Measurements from ENCODE around the gene HOXD9.

Gene HOXD9

DNA sequence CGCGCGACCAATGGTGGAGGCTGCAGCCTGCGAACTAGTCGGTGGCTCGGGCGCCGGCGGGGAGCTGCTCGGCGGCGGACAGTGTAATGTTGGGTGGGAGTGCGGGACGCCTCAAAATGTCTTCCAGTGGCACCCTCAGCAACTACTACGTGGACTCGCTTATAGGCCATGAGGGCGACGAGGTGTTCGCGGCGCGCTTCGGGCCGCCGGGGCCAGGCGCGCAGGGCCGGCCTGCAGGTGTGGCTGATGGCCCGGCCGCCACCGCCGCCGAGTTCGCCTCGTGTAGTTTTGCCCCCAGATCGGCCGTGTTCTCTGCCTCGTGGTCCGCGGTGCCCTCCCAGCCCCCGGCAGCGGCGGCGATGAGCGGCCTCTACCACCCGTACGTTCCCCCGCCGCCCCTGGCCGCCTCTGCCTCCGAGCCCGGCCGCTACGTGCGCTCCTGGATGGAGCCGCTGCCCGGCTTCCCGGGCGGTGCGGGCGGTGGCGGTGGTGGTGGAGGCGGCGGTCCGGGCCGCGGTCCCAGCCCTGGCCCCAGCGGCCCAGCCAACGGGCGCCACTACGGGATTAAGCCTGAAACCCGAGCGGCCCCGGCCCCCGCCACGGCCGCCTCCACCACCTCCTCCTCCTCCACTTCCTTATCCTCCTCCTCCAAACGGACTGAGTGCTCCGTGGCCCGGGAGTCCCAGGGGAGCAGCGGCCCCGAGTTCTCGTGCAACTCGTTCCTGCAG is at the start of gene HOXD9:
HOXD9 (plus strand) TSS at position 37 of the 728 bp plus-strand sequence; CDS start at position 87, 50 bp downstream.
- no peak for DNase-seq

DNA sequence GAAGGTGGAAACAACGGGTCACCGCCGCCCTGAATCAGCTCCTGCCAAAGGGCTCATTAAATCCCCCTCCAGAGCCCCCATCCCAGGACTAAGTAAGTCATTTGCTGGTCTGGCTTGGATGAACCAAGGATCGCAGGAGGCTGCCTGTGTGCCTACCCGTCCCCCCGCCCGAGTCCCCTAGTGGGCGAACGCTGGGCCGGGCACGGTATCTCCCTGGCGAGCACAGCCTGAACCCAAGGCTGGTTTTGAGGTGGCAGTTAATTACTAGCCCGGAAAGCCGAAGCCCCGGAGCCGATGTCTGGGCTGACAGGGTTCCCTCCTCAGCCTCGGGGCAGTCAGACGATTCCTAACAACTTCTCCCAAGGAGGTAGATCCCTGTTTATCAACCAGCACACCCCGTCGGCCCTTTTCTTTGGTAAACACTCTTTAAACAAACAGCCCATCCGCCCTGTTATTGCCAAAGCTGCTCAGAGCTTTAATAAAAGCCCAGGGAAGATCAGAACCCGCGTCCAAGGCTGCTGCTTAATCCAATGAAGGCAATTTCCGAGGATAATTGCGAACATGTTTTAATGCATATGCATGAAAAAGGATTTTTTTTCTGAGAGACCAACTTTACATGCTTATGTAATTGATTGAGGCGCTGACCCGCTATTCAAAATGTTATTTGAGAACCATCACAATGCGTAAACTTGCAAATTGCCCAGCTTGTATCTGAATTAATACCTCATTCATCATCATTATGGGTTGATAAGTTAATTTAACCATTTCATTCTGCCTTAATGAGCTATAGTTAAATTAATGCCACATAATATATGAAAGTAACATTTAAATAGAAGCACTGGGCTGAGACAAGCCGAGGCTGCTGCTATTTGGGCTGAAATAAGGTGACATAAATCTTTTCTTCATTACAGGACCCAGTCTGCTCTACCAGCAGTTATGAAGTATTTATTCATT is 49.3 kb upstream of the HOXD9 start:
- no peak for DNase-seq

DNA sequence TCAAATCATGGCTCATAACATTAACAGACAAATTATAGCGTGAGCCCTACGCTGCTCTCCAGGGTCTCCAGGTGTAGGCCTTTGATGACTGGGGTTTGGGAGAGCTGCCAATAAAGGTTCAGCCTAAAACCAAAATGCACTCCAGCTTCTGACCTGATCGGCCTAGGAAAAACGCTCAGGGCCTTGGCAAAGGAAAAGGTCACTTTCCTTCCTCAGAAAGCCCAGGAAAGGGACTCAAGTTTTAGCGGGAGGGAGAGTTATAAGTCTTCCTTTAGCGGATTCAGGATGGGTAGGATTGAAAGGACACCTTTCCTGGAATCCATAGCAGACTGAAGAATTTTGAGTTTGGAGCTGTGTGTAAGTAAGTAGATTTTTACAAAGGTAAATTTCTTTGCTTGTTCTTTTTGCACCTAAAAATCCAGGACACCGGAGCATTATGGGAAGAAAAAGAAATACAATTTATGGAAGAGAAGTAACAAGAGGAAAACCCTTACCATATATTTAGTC is 47.5 kb upstream of the HOXD9 start:
- no peak for DNase-seq

DNA sequence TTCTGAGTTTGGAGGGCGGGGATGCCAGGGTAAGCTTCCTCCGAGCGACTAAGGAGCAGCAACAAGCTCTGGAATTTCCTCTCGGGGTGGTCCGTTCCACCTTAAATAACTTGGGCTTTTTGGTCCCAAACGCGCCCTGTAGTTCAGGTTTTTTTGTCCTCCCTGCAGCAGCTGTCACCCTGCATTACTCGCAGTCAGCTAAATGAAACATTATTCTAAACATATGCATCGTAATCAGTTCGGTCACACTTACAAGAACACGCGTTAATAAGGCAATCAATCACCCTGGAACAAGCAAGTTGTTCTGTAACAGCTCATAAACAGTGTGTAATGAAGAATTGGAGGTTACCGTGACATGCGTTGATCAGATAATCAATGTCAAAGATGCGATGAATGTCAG is 47.0 kb upstream of the HOXD9 start:
- DNase-seq = no peak

GRCh38 chr2:176076063-176076462 is 46.5 kb upstream of the HOXD9 start:
- DNase-seq = no peak

DNA sequence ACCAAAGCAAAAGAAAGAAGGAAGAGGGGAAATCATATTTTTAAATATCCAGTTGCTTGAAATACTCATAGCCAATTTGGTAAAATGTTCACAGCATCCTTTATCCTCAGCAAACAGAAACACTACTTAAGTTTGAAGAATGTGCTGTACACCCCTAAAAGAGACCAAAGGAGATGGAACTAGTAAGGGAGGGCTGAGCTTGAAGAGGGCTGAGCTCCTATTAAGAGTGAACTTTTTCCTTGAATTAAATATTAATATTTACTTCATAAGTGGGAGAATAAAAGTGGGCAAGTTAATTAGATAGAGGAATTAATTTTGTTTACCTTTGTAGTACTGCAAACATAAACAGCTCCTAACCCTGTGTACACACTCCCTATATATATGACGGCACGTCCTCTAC is 45.7 kb upstream of the HOXD9 start:
- DNase-seq = no peak

DNA sequence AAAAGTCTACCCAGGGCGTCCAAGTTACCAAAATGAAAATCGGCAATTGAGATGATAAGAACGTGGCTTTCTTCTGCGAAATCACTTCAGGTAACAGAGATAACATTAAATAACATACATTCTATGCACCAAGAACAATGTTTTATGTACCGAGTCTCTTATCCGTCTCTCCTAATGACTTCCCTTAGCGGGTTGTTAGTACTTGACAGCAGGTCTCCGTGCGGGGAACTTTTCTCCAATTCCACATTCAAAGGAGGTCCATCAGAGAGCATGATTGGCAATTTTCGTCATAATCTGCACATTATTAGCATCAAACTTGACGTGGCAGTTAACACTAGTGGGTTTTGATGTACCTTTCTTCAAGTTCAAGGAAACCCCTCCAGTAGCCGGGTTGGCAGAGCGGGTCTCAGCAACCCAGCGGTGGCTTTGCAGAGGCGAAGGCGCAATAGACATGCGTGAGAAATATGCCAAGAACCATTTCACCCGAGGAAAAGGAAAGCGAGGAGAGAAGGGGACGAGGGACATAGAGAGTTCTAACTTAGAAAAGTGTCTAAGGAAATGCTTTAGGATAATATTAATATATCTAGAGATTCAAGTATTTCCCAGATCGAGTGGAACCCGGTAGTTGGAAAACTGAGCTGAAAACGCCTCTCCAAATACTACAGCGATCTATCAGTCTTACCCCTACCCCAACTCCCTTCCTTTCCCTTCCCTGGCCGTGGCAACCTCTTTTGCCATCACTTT is 43.8 kb upstream of the HOXD9 start:
- no peak for DNase-seq

- no peak for DNase-seq
Measured at GRCh38 chr2:176079285-176079830, 43.2 kb upstream of the HOXD9 start.

DNA sequence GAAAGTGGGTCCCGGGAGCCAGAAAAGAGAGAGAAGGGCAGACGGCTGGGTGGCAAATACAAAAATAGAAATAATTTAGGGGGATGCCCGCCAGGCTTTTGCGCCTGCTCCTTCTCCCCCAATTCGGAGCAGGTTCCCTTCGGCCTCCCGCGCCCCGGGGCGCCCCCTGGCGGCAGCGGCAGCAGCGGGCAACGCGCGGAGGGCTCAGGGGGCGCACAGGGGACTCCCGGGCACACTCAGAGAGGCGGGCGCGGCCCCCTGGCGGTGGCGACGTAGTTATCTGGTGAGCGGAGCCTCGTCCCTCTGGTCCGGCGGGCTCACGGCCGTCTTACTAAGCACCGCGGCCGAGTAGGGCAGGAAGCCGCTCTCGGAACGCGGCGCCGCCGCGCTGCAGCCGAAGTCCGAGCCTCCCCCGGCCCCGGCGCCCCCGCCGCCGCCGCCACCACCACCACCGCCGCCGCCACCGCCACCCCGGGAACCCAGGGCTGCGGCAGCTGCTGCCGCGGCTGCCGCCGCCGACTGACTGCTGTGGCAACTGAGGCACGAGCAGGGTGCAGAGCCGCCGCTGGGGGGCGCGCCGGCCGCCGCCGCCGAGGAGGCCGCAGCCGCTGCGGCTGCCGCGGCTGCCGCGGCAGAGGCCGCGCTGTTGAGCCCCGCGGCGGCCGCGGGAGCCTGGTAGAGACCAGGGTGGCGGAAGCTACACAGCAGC is 42.5 kb upstream of the HOXD9 start:
- no peak for DNase-seq

DNA sequence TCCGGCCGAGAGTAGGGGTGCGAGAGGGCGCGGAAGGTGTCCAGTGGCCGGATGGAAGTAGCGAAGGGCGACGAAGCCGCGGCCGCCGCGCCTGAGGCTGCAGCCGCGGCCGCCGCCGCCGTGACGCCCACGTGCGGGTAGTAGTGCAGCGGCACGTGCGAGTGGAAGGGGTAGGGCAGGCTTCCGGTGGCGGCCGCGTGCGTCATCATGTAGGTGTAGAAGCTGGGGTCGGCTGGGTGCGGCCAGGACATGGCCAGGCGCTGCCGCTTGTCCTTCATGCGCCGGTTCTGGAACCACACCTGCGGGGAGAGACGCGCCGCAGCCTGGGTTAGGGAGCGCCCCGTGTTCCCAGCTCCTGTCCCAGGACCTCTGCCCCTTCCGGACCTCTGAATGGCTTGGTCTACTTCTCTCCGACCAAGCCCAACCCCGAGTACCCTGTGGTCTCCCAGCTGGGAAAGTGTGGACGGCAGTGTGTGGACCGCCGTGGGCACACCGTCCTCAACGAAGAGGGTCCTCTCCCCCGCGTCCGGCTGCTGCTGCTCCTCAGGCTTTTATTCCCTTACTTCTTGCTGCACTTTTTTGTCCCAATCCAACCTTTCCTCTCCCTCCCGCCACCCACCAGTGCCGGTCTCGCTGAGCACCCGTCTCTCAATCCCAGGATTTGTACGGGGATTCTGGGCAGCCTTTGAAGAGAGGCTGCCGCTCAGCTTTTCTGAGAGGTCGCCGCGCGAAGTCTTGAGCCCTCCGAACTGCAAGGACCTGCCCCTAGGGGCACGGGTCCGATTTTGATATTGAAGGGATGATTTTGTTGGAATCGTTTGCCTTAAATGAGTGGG is 41.8 kb upstream of the HOXD9 start:
- DNase-seq = no peak

- no peak for DNase-seq
Measured at GRCh38 chr2:176081376-176081836, 41.1 kb upstream of the HOXD9 start.

- no peak for DNase-seq
Measured at GRCh38 chr2:176081837-176082524, 40.5 kb upstream of the HOXD9 start.

- DNase-seq = no peak
Measured at GRCh38 chr2:176082525-176082823, 40.0 kb upstream of the HOXD9 start.

- no peak for DNase-seq
Measured at GRCh38 chr2:176082824-176083751, 39.4 kb upstream of the HOXD9 start.

GRCh38 chr2:176083796-176084261 is 38.7 kb upstream of the HOXD9 start, which contains the start of gene EVX2:
EVX2 (minus strand) TSS chr2:176083962; CDS start chr2:176083776, 186 bp downstream.
- DNase-seq = no peak

DNA sequence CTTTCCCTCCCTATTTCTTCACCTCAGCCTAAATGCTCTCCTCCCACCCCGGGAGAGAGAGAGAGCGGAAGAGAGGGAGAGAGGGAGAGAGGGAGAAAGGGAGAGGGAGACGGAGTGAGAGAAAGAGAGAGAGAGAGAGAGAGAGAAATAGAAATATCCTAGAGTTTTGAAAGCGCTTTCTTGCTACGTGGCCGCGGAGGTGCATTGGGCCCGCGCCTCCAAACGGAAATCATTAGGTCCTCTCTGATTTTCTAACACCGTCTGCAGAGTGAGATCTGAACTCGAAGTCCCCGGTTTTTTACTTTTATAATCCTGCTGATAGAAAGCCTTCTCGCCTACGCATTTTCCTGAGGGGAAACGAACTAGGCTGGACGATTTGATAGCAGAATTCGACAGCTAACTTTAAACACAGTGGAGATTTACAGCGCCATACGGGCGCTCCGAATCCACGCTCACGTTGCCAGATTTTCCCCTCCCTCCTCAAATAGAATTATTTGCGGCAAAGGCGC is 37.9 kb upstream of the HOXD9 start:
- DNase-seq = no peak

DNA sequence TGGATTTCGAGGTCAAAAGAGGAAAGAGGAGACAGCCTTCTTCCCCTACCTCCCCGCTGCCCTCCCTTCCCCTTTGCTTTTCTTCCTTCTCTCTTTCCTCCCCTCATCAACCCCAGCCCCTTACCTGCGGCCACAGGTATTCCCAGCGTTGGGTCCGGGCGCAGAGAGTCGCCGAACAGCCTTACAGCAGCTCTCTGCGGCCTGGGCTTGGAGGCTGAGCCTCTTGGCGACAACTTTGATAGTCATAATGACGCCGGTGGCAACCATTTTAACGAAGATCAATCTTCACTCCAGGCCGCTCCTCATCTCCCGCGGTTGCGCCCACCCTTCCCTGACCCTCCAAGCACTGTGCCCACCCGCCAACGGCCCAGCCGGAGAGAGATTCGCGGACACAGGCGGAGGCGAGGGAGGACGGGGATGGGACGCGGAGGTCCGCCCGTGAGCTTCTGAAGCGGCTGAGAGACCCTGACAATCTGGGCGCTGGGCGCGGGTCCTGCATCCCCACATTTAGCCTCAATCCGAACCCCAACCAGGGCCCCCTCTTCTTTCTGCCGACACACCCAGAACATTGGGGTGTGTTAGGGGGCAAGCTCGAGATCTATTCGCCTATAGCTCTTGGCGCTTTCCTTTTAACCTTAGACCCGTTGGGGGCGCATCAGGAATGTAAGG is 37.3 kb upstream of the HOXD9 start:
- DNase-seq = no peak

Data from KG1 (cell line).